Transverse colon (tissue), 4 donors: ENCODE measurements around the gene LIX1. TPM values are rescaled to one million over a fixed set of nuclear protein-coding genes. Genes with fewer than 3 reads are reported as not detected.

Experiments used
- DNase-seq: peaks from one replicate; pipeline ENCODE4 v3.0.0-alpha.2; 2019
- H3K27ac ChIP-seq, 4 donors: fragments of 200-600 bp; sonication (generic); 2 replicates each; pipeline ENCODE4 v1.5.1; 2016 to 2018; ENCODE audit warnings: inconsistent platforms in 4 of 4
- H3K27me3 ChIP-seq: fragments of 200-600 bp; sonication (generic); 2 replicates; pipeline ENCODE4 v1.5.1; 2017; ENCODE audit warnings: inconsistent platforms
- H3K36me3 ChIP-seq, 4 donors: fragments of 200-600 bp; sonication (generic); 2 replicates each; pipeline ENCODE4 v1.5.1; 2017 to 2019; ENCODE audit warnings: inconsistent platforms in 4 of 4
- H3K4me1 ChIP-seq, 4 donors: fragments of 200-600 bp; sonication (generic); 2 replicates each; pipeline ENCODE4 v1.5.1; 2017 to 2020; ENCODE audit warnings: inconsistent platforms in 4 of 4
- H3K4me3 ChIP-seq, 4 donors: fragments of 200-600 bp; sonication (generic); 1 replicate in 1 of 4; 2 replicates in 3 of 4; pipeline versions ENCODE4 v1.5.1 to v1.6.1; 2017 to 2019; ENCODE audit warnings: inconsistent platforms in 4 of 4
- H3K9me3 ChIP-seq, 2 donors: fragments of 200-600 bp; sonication (generic); 2 replicates each; pipeline ENCODE4 v1.5.1; 2017 to 2019; ENCODE audit warnings: inconsistent platforms in 2 of 2
- CTCF ChIP-seq, 5 experiments: fragments of 200-600 bp in 3 of 5; fragments of 450-650 bp in 2 of 5; sonication (generic) in 3 of 5; IDR thresholded peaks; 1 replicate in 2 of 5; 2 replicates in 3 of 5; pipeline ENCODE4 v1.5.1; 2016 to 2017; ENCODE audit warnings: antibody characterized with exemption in 5 of 5, inconsistent platforms in 3 of 5, mild to moderate bottlenecking in 2 of 5, moderate library complexity in 1 of 5
- EP300 ChIP-seq: sonication (generic); formaldehyde crosslinking; IDR thresholded peaks from one replicate; pipeline ENCODE4 v1.6.1; 2017; ENCODE audit warnings: antibody characterized with exemption, low read depth
- POLR2A ChIP-seq: fragments of 450-650 bp; IDR thresholded peaks from one replicate; pipeline ENCODE4 v1.6.1; 2016; ENCODE audit warnings: antibody characterized with exemption, mild to moderate bottlenecking, moderate library complexity
- POLR2AphosphoS5 ChIP-seq, 3 donors: sonication (generic); formaldehyde crosslinking; IDR thresholded peaks; one replicate each; pipeline ENCODE4 v1.6.1; 2016; ENCODE audit warnings: antibody characterized with exemption in 3 of 3
- WGBS, 2 donors: methylation state at CpG; one replicate each; pipeline ENCODE4 v1.1.5; 2018; ENCODE audit warnings: low coverage in 1 of 2; 5-methylcytosine and 5-hydroxymethylcytosine counted together
- in situ Hi-C, 4 donors: fragments of 200-750 bp; cut with MboI; loops; one replicate each; pipeline versions ENCODE4 v1.15.0 to v1.15.1; 2017; ENCODE audit warnings: low sequenced_read_pairs in 3 of 4, low pct_ligation_motif_present in 1 of 4, low pct_unique_long_range_greater_than_20kb in 1 of 4
- intact Hi-C: fragments of 100-400 bp; cut with DNase I; formaldehyde crosslinking; loops from one replicate; pipeline ENCODE4 v1.15.1; 2023; ENCODE audit warnings: low total_unique reads
- total RNA-seq, 4 donors: library from RNA; depleted of rRNA; stranded (reverse); fragments of >200 nt; gene quantifications; one replicate each; pipeline ENCODE4 v1.1.0, GENCODE V29; 2016

The LIX1 gene
- total RNA-seq, 4 donors from 2014 or later: 0.16 to 0.41 TPM; not detected in 2

- no peak for TF ChIP-seq POLR2A
- no peak for TF ChIP-seq EP300
- no peak for TF ChIP-seq CTCF (IDR thresholded peaks at IDR 0.05)
- TF ChIP-seq POLR2AphosphoS5 (IDR thresholded peaks at IDR 0.05): no peak
- H3K9me3 ChIP-seq: no peaks in the 10 kb centered on the region
- intact Hi-C loops: no loop called here
- H3K27ac ChIP-seq: no peak overlapping the region
- no peak overlapping the region for H3K4me3 ChIP-seq
- H3K36me3 ChIP-seq: no peaks in the 10 kb centered on the region
- no peaks in the 10 kb centered on the region for H3K27me3 ChIP-seq
- in situ Hi-C loops: no loop called here
- 75% methylated on average over 4 of the region's 4 CpGs; no CpG with 5 or more reads in 1 of the 2 donors for WGBS, 2 donors
- no peaks in the 10 kb centered on the region for H3K4me1 ChIP-seq
- no peak for DNase-seq
Measured at GRCh38 chr5:97135868-97136267, 6.5 kb downstream of the LIX1 start.

GRCh38 chr5:97134634-97135033, 7.8 kb downstream of the LIX1 start:
- no peak for DNase-seq
- Histone ChIP-seq H3K9me3 (no peaks in the 10 kb centered on the region), H3K27ac (no peak overlapping the region), H3K4me1 (no peaks in the 10 kb centered on the region), H3K4me3 (no peak overlapping the region), H3K36me3 (no peaks in the 10 kb centered on the region), H3K27me3 (no peaks in the 10 kb centered on the region)
- TF ChIP-seq CTCF (IDR thresholded peaks at IDR 0.05) (no peak), POLR2A (no peak), POLR2AphosphoS5 (IDR thresholded peaks at IDR 0.05) (no peak), EP300 (no peak)
- intact Hi-C loops (no loop called here), in situ Hi-C loops (no loop called here)
- 91 to 100% methylated on average over 1 to 3 of the region's 3 CpGs for WGBS, 2 donors

- H3K27ac ChIP-seq: no peak overlapping the region
- no peak overlapping the region for H3K4me3 ChIP-seq
- no peaks in the 10 kb centered on the region for H3K36me3 ChIP-seq
- DNase-seq: no peak
- in situ Hi-C loops: no loop called here
- H3K4me1 ChIP-seq: no peaks in the 10 kb centered on the region
- TF ChIP-seq CTCF (IDR thresholded peaks at IDR 0.05) (no peak), POLR2A (no peak), POLR2AphosphoS5 (IDR thresholded peaks at IDR 0.05) (no peak), EP300 (no peak)
- H3K27me3 ChIP-seq: no peaks in the 10 kb centered on the region
- no peaks in the 10 kb centered on the region for H3K9me3 ChIP-seq
- intact Hi-C loops: no loop called here
Measured at GRCh38 chr5:97133101-97133500, 9.3 kb downstream of the LIX1 start.

- Histone ChIP-seq H3K27ac (no peak overlapping the region), H3K27me3 (no peaks in the 10 kb centered on the region), H3K36me3 (no peaks in the 10 kb centered on the region), H3K4me1 (no peaks in the 10 kb centered on the region), H3K4me3 (no peak overlapping the region), H3K9me3 (no peaks in the 10 kb centered on the region)
- DNase-seq: no peak
- in situ Hi-C loops (no loop called here), intact Hi-C loops (no loop called here)
- 75 to 88% methylated on average over 4 to 5 of the region's 5 CpGs for WGBS, 2 donors
- TF ChIP-seq EP300: no peak
- TF ChIP-seq POLR2AphosphoS5 (IDR thresholded peaks at IDR 0.05): no peak
- TF ChIP-seq CTCF (IDR thresholded peaks at IDR 0.05): no peak
- no peak for TF ChIP-seq POLR2A
Measured at GRCh38 chr5:97131921-97132320, 10.5 kb downstream of the LIX1 start.
